Liver (tissue), 9 donors: ENCODE data around the gene EHD4. TPM values are rescaled to one million over a fixed set of nuclear protein-coding genes. Genes with fewer than 3 reads are reported as not detected.

Experiments used
- DNase-seq: peaks from one replicate; pipeline ENCODE4 v3.0.0-alpha.2; 2017; ENCODE audit warnings: low spot score
- H3K27ac ChIP-seq, 2 donors: one replicate each; pipeline ENCODE4 v1.7.0; 2013; ENCODE audit warnings: inconsistent platforms in 2 of 2, low read length in 2 of 2, control low read depth in 1 of 2, low read depth in 1 of 2, mild to moderate bottlenecking in 1 of 2
- H3K27me3 ChIP-seq, 4 donors: one replicate each; pipeline versions ENCODE4 v1.6.1 to v1.7.0; 2013; ENCODE audit warnings: low read length in 3 of 4, inconsistent platforms in 1 of 4, mild to moderate bottlenecking in 1 of 4, moderate library complexity in 1 of 4; ENCODE audit not compliant: control insufficient read depth in 4 of 4, insufficient read depth in 4 of 4
- H3K36me3 ChIP-seq, 4 donors: one replicate each; pipeline versions ENCODE4 v1.6.1 to v1.7.0; 2013; ENCODE audit warnings: low read length in 3 of 4, mild to moderate bottlenecking in 3 of 4, low read depth in 1 of 4, moderate library complexity in 1 of 4; ENCODE audit not compliant: control insufficient read depth in 4 of 4, insufficient read depth in 3 of 4
- H3K4me1 ChIP-seq, 4 donors: one replicate each; pipeline versions ENCODE4 v1.6.1 to v1.7.0; 2013; ENCODE audit warnings: low read length in 3 of 4, mild to moderate bottlenecking in 3 of 4, moderate library complexity in 1 of 4; ENCODE audit not compliant: control insufficient read depth in 4 of 4, insufficient read depth in 4 of 4
- H3K4me3 ChIP-seq, 3 donors: one replicate each; pipeline versions ENCODE4 v1.6.1 to v1.7.0; 2013; ENCODE audit warnings: low read length in 3 of 3, control low read depth in 1 of 3, low read depth in 1 of 3, mild to moderate bottlenecking in 1 of 3
- H3K9ac ChIP-seq, 2 donors: one replicate each; pipeline ENCODE4 v1.7.0; 2013; ENCODE audit warnings: low read length in 2 of 2, mild to moderate bottlenecking in 2 of 2, moderate library complexity in 2 of 2, control low read depth in 1 of 2, low read depth in 1 of 2
- H3K9me3 ChIP-seq, 4 donors: one replicate each; pipeline versions ENCODE4 v1.6.1 to v1.7.0; 2013; ENCODE audit warnings: low read length in 3 of 4; ENCODE audit not compliant: control insufficient read depth in 4 of 4
- EGR1 ChIP-seq, 2 donors: IDR thresholded peaks; 2 replicates each; pipeline ENCODE4 v1.6.1; 2016 to 2018; ENCODE audit warnings: antibody characterized with exemption in 2 of 2, low read depth in 2 of 2
- FOXA1 ChIP-seq: IDR thresholded peaks from 2 replicates; pipeline ENCODE4 v1.6.1; 2016; ENCODE audit warnings: antibody characterized with exemption
- FOXA2 ChIP-seq: IDR thresholded peaks from 2 replicates; pipeline ENCODE4 v1.6.1; 2016; ENCODE audit warnings: antibody characterized with exemption
- GABPA ChIP-seq, 2 donors: IDR thresholded peaks in 1 of 2; conservative IDR thresholded peaks in 1 of 2; 2 replicates each; pipeline ENCODE4 v1.6.1; 2016; ENCODE audit warnings: antibody characterized with exemption in 2 of 2, mild to moderate bottlenecking in 1 of 2, moderate library complexity in 1 of 2
- HNF4A ChIP-seq, 2 donors: conservative IDR thresholded peaks; 2 replicates each; pipeline ENCODE4 v1.6.1; 2016; ENCODE audit warnings: antibody characterized with exemption in 2 of 2, mild to moderate bottlenecking in 2 of 2
- HNF4G ChIP-seq: IDR thresholded peaks from 2 replicates; pipeline ENCODE4 v1.6.1; 2016; ENCODE audit warnings: antibody characterized with exemption
- JUND ChIP-seq, 2 donors: IDR thresholded peaks; 2 replicates each; pipeline ENCODE4 v1.6.1; 2016; ENCODE audit warnings: antibody characterized with exemption in 2 of 2
- NR2F2 ChIP-seq: IDR thresholded peaks from 2 replicates; pipeline ENCODE4 v1.6.1; 2016; ENCODE audit warnings: antibody characterized with exemption
- RAD21 ChIP-seq, 2 donors: IDR thresholded peaks; 2 replicates each; pipeline ENCODE4 v1.6.1; 2016; ENCODE audit warnings: antibody characterized with exemption in 2 of 2, mild to moderate bottlenecking in 2 of 2
- REST ChIP-seq: IDR thresholded peaks from 2 replicates; pipeline ENCODE4 v1.6.1; 2016; ENCODE audit warnings: antibody characterized with exemption, mild to moderate bottlenecking
- RXRA ChIP-seq, 2 donors: IDR thresholded peaks; 2 replicates each; pipeline ENCODE4 v1.6.1; 2017 to 2018; ENCODE audit warnings: antibody characterized with exemption in 2 of 2, mild to moderate bottlenecking in 1 of 2
- SP1 ChIP-seq: IDR thresholded peaks from 2 replicates; pipeline ENCODE4 v1.6.1; 2018; ENCODE audit warnings: antibody characterized with exemption, mild to moderate bottlenecking
- TAF1 ChIP-seq: conservative IDR thresholded peaks from 2 replicates; pipeline ENCODE4 v1.6.1; 2016; ENCODE audit warnings: antibody characterized with exemption, mild to moderate bottlenecking
- YY1 ChIP-seq: IDR thresholded peaks from 2 replicates; pipeline ENCODE4 v1.6.1; 2016; ENCODE audit warnings: antibody characterized with exemption, mild to moderate bottlenecking
- WGBS: extraction: QIAGEN DNeasy Blood & Tissue Kit; methylation state at CpG from one replicate; pipeline ENCODE4 v1.1.7; 2013; 5-methylcytosine and 5-hydroxymethylcytosine counted together
- polyA plus RNA-seq, 2 donors: library from polyadenylated mRNA; stranded (reverse) in 1 of 2; unstranded in 1 of 2; fragments of 200-250 nt in 1 of 2; fragments of >200 nt in 1 of 2; fragmentation: Nextera tagmentation in 1 of 2; extraction: Ambion mirVana in 1 of 2; gene quantifications; one replicate each; pipeline versions ENCODE4 v1.2.1 to v1.2.3, GENCODE V29; 2013 to 2015
- total RNA-seq, 2 donors: library from RNA; depleted of rRNA; stranded (reverse); fragments of >200 nt; gene quantifications; one replicate each; pipeline ENCODE4 v1.2.3, GENCODE V29; 2014
- TF ChIP-seq, protein P1 (sequence below): IDR thresholded peaks from 2 replicates; pipeline ENCODE4 v1.6.1; 2016; ENCODE audit warnings: antibody characterized with exemption
- TF ChIP-seq, protein P2 (sequence below): fragments of 150-350 bp; IDR thresholded peaks from 2 replicates; pipeline ENCODE4 v1.5.1; 2017; ENCODE audit warnings: improper control_type of control experiment, low read depth, low read length; ENCODE audit not compliant: missing input control
- TF ChIP-seq, protein P3 (sequence below): IDR thresholded peaks from 2 replicates; pipeline ENCODE4 v1.6.1; 2016; ENCODE audit warnings: antibody characterized with exemption
- TF ChIP-seq, protein P4 (sequence below): IDR thresholded peaks from 2 replicates; pipeline ENCODE4 v1.6.1; 2016; ENCODE audit warnings: antibody characterized with exemption
- donor health status: healthy.
- donor health status: healthy.
- donor health status: healthy.
- donor health status: healthy.
- donor health status: healthy.

The EHD4 gene
- total and polyA plus RNA-seq, 4 donors, result 3.3 to 10.0 (median 6.2) TPM

DNA sequence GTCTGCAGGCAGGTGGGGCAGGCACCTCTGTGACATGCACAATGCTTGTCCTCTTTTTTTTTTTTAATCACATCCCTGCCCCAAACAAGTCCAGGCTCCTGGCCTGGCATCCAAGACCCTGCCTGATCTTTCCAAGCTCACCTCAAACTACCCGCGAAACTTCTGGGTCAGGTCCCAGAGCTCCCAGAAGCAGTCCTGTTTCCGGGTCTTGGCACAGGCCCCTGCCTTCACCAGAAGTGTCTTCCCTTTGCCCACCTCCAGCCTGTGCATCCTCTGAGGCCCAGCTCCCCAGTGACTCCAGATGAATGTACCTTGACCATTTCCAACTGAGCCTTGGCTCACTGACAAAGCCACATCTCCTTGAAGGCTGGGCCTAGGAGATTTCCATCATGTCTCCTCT, 25.5 kb upstream of the EHD4 start:
- Histone ChIP-seq H3K27me3 (no peaks in the 10 kb centered on the region), H3K4me1 (no peaks in the 10 kb centered on the region), H3K9ac (no peak overlapping the region), H3K27ac (no peak overlapping the region), H3K9me3 (no peaks in the 10 kb centered on the region), H3K36me3 (no peaks in the 10 kb centered on the region), H3K4me3 (no peak overlapping the region)
- TF ChIP-seq JUND (IDR thresholded peaks at IDR 0.05), result no peak
- TF ChIP-seq FOXA2, result no peak
- no peak for TF ChIP-seq SP1
- no peak for TF ChIP-seq YY1
- TF ChIP-seq NR2F2, result no peak
- TF ChIP-seq, protein P1, sequence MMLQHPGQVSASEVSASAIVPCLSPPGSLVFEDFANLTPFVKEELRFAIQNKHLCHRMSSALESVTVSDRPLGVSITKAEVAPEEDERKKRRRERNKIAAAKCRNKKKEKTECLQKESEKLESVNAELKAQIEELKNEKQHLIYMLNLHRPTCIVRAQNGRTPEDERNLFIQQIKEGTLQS, result no peak
- TF ChIP-seq, protein P2, sequence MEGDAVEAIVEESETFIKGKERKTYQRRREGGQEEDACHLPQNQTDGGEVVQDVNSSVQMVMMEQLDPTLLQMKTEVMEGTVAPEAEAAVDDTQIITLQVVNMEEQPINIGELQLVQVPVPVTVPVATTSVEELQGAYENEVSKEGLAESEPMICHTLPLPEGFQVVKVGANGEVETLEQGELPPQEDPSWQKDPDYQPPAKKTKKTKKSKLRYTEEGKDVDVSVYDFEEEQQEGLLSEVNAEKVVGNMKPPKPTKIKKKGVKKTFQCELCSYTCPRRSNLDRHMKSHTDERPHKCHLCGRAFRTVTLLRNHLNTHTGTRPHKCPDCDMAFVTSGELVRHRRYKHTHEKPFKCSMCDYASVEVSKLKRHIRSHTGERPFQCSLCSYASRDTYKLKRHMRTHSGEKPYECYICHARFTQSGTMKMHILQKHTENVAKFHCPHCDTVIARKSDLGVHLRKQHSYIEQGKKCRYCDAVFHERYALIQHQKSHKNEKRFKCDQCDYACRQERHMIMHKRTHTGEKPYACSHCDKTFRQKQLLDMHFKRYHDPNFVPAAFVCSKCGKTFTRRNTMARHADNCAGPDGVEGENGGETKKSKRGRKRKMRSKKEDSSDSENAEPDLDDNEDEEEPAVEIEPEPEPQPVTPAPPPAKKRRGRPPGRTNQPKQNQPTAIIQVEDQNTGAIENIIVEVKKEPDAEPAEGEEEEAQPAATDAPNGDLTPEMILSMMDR, result no peak
- TF ChIP-seq HNF4A (conservative IDR thresholded peaks at IDR 0.05), result no peak
- no peak for TF ChIP-seq RAD21 (IDR thresholded peaks at IDR 0.05)
- no peak for TF ChIP-seq RXRA (IDR thresholded peaks at IDR 0.05)
- TF ChIP-seq EGR1 (IDR thresholded peaks at IDR 0.05; ENCODE audit: low read depth in 2 of 2), result no peak
- TF ChIP-seq HNF4G, result no peak
- TF ChIP-seq REST, result no peak
- no peak for DNase-seq
- WGBS, result 86% methylated on average over 3 of the region's 3 CpGs

DNA sequence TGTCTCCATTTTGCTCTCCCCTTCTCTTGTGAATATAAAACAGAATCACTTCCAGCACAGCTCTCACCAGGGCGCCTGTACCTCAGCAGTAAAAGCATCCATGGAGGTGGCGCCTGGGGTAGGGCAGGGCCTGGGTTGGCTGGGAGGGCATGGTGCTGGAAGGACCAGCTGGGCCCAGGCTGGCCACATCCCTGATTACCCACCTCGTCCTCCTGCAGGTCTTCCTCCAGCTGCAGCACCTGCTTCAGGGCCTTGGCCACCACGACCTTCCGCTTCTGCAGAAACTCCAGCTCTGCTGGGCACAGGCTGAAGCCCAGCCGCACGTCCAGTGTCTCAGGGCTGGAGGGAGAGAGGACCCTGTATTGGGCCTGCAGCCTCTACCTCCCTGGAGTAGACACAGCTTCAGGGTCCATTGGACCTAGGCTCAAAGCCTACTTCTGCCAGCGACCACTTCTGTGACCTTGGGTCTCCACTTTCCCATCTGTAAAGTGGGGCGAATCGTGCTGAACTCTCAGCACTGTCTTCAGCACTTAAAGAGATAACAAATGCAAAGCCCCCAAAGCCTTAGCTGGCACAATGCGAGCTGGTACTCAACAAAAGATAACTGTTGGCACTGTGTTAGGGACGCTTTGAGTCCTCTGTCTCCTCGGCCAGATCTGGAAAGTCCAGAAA, 24.7 kb upstream of the EHD4 start:
- no peaks in the 10 kb centered on the region for H3K27me3 ChIP-seq
- WGBS, result 92% methylated on average over 13 of the region's 13 CpGs
- no peak overlapping the region for H3K4me3 ChIP-seq
- H3K4me1 ChIP-seq, result no peaks in the 10 kb centered on the region
- no peaks in the 10 kb centered on the region for H3K36me3 ChIP-seq
- DNase-seq, result no peak
- H3K9ac ChIP-seq, result no peak overlapping the region
- H3K9me3 ChIP-seq, result no peaks in the 10 kb centered on the region
- H3K27ac ChIP-seq, result no peak overlapping the region
- TF ChIP-seq RXRA (IDR thresholded peaks at IDR 0.05), result no peak
- TF ChIP-seq YY1, result no peak
- TF ChIP-seq, protein P1, result no peak
- TF ChIP-seq FOXA1, result no peak
- TF ChIP-seq, protein P3, sequence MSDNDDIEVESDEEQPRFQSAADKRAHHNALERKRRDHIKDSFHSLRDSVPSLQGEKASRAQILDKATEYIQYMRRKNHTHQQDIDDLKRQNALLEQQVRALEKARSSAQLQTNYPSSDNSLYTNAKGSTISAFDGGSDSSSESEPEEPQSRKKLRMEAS, result no peak
- no peak for TF ChIP-seq HNF4A (conservative IDR thresholded peaks at IDR 0.05)
- no peak for TF ChIP-seq EGR1 (IDR thresholded peaks at IDR 0.05; ENCODE audit: low read depth in 2 of 2)
- no peak for TF ChIP-seq NR2F2
- TF ChIP-seq GABPA (IDR thresholded peaks at IDR 0.05 in 1 of 2, conservative IDR thresholded peaks at IDR 0.05 in 1 of 2), result no peak
- TF ChIP-seq, protein P4, sequence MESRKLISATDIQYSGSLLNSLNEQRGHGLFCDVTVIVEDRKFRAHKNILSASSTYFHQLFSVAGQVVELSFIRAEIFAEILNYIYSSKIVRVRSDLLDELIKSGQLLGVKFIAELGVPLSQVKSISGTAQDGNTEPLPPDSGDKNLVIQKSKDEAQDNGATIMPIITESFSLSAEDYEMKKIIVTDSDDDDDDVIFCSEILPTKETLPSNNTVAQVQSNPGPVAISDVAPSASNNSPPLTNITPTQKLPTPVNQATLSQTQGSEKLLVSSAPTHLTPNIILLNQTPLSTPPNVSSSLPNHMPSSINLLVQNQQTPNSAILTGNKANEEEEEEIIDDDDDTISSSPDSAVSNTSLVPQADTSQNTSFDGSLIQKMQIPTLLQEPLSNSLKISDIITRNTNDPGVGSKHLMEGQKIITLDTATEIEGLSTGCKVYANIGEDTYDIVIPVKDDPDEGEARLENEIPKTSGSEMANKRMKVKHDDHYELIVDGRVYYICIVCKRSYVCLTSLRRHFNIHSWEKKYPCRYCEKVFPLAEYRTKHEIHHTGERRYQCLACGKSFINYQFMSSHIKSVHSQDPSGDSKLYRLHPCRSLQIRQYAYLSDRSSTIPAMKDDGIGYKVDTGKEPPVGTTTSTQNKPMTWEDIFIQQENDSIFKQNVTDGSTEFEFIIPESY, result no peak
- TF ChIP-seq SP1, result no peak
- TF ChIP-seq, protein P2, result no peak
- TF ChIP-seq HNF4G, result no peak
- no peak for TF ChIP-seq JUND (IDR thresholded peaks at IDR 0.05)
- TF ChIP-seq RAD21 (IDR thresholded peaks at IDR 0.05), result no peak
- TF ChIP-seq TAF1, result no peak
- TF ChIP-seq FOXA2, result no peak
